AG20443 (cell line): ENCODE measurements around the gene NBEA.
A peak's percentile ranks its signal among the peaks of the same experiment; 100 is the strongest.

ENCODE experiments used
- DNase-seq: peaks from one replicate; pipeline ENCODE4 v3.0.0; 2012; ENCODE audit warnings: low spot score, mixed read lengths

NBEA gene

DNA sequence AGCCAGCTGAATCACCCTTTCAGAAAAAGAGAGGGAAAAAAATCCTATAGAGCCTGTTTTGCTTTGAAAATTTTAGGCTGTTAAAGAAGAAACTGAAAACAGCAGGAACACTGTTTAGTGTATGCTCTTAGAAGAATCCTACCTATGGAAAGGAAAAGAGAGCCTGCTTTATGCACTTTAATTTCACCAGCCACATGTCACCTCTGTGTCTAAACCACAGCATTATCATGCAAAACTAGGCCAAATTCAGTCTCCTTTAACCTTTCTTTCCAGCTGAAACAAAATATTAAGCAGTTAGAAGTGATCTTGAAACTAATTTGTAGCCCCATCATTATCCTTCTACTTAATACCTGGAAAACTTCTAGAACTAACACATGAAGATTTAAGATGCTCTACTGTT lies 631.6 kb downstream of the NBEA start:
- DNase-seq = no peak

DNA sequence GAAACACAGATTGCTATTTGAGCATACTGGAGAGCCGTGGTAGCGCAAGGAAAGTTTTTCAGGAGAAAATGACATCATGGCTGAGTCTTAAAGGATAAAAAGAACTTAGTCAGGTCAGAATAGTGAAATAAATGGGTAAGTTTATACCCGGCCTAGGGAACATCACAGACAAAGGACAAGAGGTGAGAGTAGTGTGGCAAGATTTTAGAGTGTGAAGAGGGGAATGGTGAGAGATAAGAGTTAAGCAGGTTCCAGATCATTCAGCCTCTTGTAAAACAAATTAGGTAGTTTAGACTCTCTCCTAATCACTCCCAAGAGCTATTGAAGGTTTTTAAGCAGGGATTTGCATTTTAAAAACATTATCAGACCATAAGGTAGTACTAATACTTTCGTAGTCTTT lies 650.4 kb downstream of the NBEA start:
- DNase-seq = no peak

DNA sequence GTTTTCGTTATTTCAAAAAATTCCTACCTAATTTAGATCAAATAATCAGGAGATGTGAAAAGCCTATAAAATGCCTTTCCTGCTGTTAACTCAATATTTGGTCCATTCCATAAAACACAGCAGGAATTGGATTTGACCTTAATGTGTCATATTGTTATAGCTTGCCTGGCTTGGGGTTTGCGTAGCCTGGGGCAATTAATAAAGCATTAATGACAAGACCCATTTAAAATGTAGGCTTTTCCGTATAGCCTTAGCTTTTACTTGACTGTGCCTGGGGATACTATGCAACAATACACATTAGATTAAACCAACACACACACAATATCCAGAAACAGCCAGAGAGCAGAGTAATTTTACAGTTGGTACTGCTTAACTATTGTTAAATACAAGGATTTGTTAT lies 651.6 kb downstream of the NBEA start:
- DNase-seq = no peak

DNA sequence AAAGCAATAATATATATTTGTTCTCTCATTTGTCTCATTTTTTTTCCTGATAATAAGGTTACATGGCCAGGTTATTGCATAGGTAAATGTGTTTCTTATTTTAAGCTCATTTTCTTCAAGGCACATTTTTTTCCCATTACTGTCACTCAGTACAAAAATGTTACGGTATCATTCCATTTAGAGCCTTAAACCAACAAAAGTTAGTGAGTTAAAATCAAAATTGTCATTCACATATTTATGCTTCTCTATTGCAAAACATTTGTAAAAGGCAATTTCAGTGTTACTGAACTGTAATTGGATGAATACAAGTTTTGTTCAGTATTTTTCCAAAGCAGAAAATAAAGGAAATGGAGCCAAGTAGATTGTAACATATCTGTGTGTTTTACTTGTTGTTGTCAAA lies 652.0 kb downstream of the NBEA start:
- no peak for DNase-seq

DNA sequence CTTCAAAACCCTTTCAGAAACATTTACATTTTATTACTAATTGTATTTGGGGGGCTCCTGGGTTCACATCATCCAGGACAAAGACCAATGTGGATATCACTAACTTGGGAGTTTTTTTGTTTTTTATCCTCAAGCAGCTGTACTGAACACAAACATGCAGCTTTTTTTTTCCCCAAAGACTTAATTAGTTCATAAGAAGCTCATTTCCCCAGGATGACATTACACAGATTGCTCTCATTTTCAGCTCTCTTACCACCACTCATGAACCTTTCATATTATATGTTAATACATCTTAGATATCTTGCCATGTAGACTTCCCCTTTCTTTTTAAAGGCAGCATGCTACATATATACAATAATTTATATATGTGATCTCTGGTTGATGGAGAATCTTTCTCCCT lies 653.1 kb downstream of the NBEA start:
- DNase-seq = no peak

DNA sequence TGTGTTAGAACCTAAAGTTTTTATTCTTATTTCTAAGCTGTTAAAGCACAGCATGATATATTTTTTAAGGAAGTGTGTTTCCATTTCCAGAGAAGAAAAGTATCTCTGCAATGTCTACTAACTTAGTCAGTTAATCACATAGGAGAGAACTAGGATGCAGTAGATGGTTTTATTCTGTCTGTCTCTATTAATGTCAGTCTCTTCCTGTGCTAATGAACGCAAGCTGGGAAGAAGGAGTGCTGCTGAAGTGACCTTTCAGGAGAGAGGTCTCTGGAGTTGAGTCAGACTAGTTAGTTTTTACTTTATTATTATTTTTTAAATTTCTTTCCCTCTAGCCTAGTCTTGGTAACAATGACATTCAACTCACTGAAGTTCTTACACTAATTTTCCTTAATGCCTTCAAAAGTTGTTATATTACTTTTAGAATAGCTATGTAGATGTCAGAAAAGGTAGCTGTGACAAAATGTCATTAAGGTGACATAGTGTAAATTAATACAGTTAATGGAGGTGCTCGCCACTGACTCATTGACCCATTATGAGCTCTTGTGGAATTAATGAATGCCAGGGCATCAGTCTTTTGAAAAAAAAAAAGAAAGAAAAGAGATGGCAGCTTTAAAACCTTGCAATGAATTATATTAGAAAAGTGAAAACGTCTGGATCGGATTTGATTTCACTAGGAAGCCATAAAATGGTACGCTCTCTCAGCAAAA lies 654.4 kb downstream of the NBEA start:
- no peak for DNase-seq

DNA sequence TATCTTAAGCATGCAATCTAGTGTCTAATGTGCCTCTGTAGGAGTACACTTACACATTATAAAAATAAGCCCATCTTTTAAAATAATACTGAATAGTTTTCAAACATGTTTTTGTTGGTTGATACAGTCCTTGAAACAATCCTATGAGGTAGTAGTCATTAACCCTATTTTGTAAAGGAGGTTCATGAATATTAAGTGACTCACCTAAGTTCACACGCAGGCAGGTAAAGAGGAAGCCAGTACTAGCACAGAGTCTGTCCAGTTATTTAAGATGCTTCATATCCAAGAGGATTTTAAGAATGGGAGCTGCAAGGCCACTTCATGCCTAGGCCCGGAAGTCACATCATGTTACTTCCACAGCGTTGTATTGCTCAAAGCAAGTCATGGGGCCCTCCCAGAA lies 655.4 kb downstream of the NBEA start:
- no peak for DNase-seq

DNA sequence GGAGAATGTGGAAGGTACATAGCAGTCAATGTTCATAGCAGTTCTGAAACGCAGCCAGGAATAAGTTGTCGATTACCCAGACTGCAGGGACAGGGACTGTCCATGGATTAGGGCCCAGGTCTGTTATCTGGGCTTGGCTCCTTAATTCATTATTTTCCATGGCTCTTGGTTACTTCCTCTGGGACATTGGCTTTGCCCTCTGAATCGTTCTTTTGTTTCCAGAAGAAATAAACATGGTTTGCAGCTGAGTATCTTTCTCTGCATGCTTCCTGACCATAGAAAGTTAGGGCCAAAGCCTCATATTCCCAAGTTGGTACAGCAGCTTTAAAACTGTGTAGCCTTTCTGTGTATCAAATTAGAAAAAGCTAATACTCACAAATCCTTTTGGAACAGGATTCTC lies 656.2 kb downstream of the NBEA start:
- DNase-seq = no peak

DNA sequence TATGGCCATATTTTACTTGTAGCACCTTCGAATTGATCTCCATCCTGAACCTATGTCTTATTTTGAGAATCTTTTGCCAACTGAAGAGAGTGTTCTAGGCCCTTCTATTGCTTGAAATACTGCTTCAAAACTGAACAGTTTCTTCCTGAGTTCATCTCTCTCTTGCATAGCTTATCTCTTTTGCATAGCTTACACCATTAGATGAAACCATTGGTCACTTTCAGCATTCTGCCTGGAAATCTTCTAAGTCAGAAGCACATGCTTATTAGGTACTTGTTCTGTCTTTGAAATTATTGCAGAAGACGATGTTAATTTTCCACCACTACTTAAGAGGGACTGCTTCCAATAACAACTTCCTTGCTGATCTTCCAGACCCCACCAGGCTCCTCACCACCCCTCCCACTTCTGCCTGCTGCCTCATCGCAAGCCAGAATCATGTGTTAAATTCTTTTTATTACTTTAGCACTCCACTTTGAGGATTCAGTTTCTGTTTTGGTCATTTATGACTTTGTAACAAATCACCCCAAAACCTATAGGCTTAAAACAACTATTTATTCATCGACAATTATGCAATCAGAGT lies 656.8 kb downstream of the NBEA start:
- DNase-seq = no peak

DNA sequence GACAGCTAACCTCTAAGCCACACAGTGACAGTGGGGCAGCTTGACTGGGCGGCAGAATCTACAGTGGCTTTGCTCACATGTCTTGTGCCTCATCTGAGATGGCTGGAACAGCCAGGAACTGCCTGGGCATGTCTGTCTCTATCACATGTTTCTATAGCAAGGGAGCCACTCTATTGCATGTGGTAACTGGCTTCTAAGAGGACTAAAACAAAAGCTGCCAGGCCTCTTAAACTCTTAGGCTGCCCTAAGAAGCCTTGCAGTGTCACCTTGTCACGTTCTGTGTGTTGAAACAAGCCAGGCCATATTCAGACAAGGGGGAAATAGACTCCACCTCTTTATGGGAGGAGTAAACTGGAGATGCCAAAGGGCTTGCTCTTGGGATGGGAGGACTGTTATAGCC lies 657.3 kb downstream of the NBEA start:
- DNase-seq = peak; percentile 11

DNA sequence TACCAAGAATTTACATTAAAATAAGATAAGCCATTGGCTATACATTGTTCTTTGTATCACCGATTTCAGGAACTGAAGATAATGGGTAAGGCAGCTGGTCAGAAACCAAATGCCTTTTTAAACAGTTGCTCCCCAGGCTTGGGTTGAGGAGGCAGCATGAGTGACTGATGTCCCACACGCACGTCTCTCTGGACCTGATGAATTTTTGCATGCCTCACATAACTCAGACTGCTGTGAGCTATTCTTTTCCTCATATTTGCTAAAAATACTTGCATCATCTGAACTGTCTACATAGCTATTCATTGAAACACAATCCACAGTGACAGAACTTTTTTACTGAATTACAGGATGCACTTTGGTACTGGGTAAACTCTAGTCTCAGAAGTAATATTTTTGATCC lies 658.1 kb downstream of the NBEA start:
- peak; percentile 42 for DNase-seq

DNA sequence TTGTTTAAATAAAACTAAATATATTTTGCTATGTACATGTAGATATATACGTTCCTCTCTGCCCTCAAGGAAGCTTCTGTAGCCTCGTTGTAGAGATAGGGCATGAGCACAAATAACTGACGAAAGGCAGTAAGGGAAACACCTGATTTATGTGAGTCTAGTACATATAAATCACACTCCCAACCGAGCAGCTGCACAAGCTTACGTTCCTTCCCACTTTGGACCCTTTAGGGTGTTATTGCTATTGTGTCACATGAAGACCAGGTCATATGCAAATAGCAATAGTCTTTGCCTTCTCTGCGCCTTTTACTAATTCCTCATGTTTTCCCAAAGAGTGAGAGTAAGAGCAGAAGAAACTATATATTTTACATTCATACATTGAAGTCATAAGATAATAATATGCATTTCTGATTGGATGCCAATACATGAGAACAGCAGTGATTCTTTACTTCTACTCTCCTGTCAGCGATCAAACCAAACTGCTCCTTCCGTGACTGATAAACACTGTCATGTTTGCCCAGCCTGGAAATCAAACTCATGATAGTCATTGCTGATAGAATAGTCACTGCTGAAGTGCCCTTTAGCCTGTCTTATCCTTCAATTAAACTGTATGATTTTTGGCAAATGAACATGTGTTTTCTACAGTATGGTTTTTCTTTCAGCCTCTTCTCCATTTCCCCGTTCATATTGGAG lies 661.7 kb downstream of the NBEA start:
- DNase-seq = no peak

DNA sequence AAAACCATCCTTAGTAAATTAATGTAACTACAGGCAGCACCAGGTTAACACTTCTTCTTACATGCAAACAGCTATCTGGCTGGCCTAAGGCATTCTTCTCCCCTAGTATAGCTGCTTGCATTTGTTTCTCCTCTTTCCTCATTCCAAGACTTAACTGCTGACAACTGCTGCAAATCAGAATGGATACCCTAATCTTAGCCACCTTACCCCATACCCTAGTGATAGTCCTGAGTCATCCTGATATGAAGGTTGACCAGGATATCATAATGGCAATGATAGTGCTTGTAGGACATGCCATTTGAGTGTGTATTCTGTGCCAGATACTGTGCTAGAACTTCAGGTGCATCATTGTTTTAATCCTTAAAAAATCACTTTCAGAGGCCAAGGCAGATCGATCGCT lies 672.6 kb downstream of the NBEA start:
- no peak for DNase-seq

DNA sequence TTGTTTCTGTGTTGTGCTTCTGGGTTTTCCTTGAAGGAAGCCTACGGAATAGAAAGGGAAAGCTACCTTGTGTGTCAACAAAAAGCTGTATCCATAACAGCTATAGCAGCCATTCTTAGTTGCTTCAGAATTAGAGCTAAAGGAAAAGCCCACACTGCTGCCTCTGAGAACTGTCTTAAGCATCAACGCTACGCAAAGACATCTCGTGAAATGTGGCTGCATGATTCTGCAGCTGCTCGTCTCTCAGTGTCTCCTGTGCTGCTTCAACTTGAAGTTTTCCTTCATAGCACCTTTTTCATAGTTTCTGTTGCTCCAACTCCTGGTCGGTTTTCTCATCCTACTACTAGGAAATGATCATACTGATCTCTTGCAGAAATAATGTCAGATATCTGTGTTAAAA lies 675.4 kb downstream of the NBEA start:
- no peak for DNase-seq

DNA sequence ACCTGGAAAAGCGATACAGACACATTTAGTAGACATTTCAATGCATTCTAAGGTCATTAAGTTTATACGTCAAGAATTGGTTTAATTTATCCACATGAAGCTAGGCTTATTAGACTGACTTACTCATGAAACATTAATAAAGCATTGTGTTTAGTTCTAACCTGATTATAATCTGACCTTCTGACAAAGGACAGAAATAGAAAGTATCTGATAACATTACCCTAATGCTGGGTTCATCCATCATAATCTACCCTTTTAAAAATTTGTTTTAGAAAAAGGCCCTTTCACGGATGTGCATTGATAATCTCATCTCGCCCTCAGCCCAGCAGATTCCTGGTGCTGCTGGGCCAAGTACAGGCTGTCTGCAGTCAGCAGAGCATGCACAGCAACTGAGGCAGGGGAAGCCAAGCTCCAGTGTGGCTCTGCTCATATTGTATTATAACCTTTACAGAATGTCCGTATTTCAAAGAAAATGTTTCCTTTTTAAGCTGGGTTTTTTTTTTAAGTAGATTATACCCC lies 676.6 kb downstream of the NBEA start:
- no peak for DNase-seq

DNA sequence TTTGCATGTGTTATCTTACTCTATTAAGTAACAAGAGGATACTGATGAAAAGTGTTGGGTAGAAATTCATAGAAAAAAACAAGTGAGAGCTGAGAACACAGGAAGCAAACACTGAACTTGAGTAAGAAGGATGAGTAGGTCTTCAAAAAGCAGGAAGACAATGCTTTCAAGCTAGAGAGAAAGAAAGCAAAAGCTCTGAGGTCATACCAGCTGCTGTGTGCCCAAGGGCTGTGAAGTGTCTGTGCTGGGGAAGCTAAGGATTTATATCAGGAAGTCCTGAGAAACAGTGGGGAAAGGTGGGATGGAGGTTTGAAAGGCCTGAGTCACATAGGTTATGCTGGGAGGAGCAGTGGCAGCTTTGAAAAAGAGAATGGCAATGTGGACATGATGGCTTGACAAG lies 679.9 kb downstream of the NBEA start:
- DNase-seq = peak; percentile 21

DNA sequence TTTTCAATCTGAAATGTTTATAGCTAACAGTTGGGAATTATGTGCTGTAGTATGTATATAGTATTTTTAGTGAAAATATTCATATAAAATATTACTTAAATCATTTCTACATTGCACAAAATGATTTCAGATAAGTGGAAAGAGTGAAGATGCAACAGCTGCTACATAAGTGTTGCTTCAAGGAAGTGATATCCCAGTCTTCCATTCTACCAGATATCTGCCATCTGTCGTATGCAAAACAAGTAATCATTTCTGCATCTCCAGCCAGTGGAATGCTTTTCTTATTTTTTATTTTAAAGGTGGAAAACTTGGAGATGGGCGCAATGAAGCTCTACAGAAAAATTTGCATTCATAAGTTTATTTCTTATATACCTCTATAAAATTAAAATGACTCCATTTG lies 687.0 kb downstream of the NBEA start:
- DNase-seq = no peak

DNA sequence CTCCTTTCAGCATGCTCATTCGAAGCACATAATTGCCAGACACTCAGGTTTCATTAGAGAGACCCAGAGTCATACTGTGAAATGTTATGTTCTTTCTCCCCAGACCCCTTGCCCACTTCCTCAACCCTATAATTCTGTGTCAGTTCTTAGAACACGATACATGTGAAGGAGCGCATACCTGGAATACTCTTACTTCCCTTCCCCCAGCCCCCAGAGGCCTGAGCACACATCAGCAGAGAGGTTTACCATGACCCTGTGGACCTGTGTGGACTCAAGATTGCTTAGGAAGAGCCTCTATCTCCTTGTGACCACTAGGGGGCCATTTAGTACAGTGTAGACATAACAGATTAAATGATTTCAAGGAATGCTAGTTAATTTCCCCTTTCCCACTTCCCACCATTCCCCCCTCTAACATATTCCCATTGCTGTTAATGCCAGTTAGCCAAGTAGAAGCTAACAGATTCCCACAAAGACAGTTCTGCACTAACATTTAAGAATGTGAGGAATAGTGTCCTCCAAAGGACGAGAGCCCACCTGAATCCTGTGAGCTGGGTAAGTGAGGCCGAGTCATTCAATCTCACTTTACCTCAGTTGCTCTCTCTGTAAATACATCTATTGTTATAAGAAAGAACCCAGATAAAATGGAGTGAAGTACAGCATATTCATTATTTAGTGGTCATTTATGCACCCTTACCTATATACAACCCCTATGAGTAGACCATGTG lies 688.6 kb downstream of the NBEA start:
- peak; percentile 61 for DNase-seq

DNA sequence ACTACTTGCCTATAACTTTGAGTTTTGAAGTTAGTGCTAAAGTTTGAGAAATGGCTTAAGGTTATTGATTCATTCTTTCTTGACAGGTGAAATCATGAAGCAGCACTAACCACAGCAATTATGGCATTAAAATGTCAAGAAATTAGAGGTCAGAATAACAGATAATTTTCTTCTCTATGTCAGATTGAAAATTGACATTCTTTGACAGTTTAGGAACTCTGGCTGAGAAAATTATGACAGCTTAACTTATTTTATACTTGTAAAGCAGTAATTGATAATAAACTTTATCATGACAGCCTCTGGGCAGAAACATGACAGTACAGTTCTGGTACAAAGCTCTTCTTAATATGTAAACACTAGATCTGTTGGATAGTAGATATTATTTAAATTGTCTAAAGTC lies 689.6 kb downstream of the NBEA start:
- no peak for DNase-seq

DNA sequence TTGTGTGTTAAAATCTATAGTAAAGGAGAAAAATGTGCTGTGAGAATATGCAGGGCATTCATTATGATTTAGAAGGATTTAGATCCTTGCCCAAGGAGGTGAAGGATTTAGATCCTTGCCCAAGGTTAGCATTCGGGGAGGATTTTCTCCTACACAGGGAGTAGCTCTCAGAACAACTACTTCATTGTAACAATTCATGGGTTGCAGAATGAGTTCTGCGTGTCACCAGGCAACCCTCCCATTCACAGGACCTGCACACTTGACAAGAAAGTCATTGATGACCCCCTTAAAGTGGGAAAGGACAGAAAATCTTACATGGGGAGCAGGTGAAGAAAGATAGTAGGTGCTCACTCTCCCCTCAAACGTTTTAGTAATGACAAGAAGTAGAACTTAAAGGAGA lies 701.6 kb downstream of the NBEA start:
- DNase-seq = no peak

DNA sequence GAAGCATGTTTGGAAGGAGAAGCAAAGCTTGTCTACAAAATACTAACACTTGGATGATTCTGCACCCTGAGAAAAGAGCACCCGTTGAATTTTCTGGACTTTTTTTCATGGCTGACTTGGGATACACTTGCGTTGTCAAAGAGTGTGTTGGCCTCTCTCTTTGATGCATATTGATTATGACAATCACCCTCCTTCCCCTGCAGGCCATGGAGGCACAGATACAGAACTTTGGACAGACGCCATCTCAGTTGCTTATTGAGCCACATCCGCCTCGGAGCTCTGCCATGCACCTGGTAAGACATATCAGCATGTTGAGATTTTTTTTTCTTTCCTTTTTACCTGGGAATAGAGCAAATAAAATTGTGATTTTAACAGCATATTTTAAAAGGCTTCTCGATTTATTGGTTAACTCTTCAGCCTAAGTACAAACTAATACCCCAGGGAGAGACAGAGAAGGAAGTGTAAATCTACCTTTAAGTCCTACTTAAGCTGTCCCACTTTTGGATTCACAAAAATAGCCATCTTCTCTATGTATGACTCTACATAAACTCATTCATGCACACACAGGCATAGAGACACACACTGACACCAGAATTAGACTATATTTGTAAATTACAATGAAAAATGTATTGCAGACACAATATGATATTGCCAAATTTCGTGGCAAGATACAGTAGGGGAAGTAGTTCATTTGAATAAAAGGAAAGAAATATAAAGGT lies 704.1 kb downstream of the NBEA start:
- DNase-seq = no peak

DNA sequence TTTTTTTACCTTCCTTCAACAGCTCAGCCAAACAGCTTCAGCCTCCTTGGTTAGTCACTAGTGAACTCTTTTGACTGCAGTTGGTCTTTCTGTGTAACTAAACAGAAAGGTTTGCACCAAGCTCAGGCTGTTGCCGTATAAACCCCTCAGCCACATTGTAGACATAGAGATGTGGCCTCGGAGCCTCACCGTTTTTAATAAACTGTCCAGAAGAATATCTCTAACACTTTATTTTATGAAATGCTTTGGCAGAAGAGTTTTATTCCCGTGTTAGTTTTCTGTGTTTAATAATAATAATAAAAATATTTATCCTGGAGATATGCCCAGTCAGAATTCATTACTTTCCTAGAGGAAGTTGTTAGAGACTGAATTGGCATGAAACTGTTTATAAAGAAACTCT lies 706.1 kb downstream of the NBEA start:
- peak; percentile 17 for DNase-seq
